Measurements from ENCODE around the gene TFAP2E.

- TF ChIP-seq CTCF (IDR thresholded peaks at IDR 0.05) (no peak), POLR2A (IDR thresholded peaks at IDR 0.05) (no peak)
Measured at GRCh38 chr1:35595684-35596083, 22.6 kb downstream of the TFAP2E start.
